GM12872 (cell line): Measurements from ENCODE around the gene GUCY2D.

Experiments
- CTCF ChIP-seq: IDR thresholded peaks from 3 replicates; pipeline ENCODE4 v1.5.1; 2011; ENCODE audit warnings: low read depth, mild to moderate bottlenecking, low read length, moderate library complexity; ENCODE audit not compliant: insufficient read depth

The GUCY2D gene

DNA sequence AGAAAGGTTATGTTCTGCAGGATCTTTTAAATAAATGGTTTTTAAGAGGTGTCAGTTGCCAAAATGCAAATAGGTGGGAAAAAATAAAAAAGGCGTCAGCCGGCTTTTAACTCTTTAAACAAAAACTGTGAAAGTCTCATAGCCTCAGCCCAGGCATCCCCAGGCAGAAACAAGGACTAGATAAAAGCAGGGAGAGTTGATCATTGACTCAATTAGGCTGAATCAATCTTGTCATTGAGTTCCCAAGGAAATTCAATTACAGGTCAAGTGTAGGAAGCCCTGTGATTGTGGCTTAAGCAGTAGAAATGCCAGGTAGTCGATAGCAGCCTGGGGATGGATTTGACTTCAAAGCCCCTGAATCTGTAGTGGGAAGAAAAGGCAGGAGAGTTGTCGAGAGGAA lies 30.8 kb upstream of the GUCY2D start:
- no peak for TF ChIP-seq CTCF

DNA sequence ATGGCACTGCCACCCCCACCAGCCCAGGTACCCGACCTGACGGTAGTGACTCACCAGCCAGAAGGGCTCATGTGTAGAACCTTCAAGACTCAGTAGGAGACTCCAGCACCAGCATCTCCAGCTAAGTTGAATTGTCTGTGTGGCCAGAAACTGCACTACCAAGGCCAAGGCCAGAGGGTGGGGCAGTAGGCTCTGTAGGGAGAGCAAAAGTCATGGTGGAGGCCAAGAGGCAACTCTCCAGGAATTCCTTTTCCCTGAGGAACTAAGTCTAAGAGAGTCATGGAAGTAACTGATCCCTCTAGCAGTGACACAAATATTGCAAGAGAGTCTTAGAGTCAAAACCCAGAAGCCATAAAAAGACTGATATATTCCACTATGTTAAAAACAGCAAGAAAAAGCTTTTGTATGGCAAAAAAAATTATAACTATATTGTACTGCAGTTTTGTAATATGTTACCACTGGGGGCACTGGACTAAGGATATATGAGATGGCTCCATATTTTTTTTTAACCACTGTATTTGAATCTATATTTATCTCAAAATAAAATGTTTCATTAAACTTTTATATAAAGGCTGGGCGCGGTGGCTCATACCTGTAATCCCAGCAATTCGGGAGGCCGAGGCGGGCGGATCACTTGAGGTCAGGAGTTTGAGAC lies 30.2 kb upstream of the GUCY2D start:
- TF ChIP-seq CTCF = peak; percentile 7; the same call in 1 of the 3 replicates

GRCh38 chr17:7974638-7975131 lies 27.7 kb upstream of the GUCY2D start:
- no peak for TF ChIP-seq CTCF

DNA sequence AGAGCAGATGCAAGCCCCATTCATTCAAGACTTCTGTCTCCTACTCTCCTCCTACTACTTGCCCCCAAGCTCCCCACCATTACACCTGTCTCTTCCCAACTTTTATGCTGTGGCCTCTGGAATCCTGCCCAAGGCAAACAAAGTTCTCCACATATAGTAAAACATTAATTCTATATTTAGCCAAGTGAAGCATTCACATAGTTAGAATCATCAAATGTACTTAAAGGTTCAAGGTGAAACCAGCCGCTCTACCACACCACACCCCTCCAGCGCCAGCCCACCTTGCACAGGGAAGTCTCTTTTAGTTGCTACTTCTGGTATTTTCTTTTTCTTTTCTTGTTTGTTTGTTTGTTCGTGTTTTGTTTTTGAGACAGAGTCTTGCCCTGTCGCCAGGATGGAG lies 25.4 kb upstream of the GUCY2D start:
- no peak for TF ChIP-seq CTCF

DNA sequence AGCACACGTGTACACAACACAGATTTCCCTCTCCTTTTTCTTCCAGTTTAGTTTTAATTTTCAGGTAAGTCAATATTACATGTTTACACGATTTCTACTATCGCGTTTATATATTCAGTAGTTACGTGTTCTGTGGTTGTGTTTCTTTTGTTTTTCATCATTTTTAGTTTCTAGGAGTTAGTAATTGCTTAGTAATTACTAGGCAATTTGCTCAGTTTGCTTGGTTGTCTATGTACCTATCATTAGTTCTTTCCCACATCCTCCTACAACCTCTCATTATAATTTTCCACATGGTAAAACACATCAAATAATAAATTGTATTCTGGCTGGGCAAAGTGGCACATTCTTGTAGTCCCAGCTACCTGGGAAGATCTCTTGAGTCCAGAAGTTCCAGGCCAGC lies 24.6 kb upstream of the GUCY2D start:
- TF ChIP-seq CTCF = no peak

GRCh38 chr17:7982173-7982572 lies 20.2 kb upstream of the GUCY2D start:
- TF ChIP-seq CTCF = no peak

DNA sequence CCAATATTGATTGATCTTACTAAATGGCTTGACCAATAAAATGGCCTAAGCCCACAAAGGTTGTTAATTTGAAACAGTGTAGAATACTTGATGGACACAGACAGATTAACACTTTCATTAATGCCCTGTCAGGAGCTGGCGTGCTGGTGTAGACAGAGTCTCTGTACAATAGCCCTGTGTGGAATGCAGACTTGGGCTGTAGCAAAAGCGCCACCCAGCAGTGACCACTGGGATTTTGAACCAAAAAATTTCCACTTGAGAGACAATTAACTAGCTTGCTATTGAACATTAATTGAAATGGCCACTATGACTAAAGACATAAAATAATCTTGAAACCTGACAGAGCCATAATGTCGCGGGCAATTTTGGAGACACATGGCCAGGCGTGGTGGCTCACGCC lies 19.7 kb upstream of the GUCY2D start:
- TF ChIP-seq CTCF = no peak
